ENCODE measurements around the gene SLC6A9.

GRCh38 chr1:44047131-44047530, 15.9 kb upstream of the SLC6A9 start:
- TF ChIP-seq POLR2A (IDR thresholded peaks at IDR 0.05) (no peak), CTCF (IDR thresholded peaks at IDR 0.05) (no peak), POLR2AphosphoS5 (IDR thresholded peaks at IDR 0.05) (no peak)
